Cardiac septum (tissue), 1 donor: ENCODE measurements around the gene KCTD4. TPM values are rescaled to one million over a fixed set of nuclear protein-coding genes. Genes with fewer than 3 reads are reported as not detected.
"Not testable (repeated sequence)": the region's sequence is repeated elsewhere in the genome, so short reads cannot be mapped to it uniquely, and the experiment has no call there.

ENCODE experiments used
- DNase-seq: peaks from one replicate; pipeline ENCODE4 v3.0.0-alpha.2; 2020; ENCODE audit warnings: low spot score
- intact Hi-C: fragments of 100-400 bp; cut with DNase I; formaldehyde crosslinking; loops from one replicate; pipeline ENCODE4 v1.14.0; 2022
- long read RNA-seq: library from polyadenylated mRNA; unstranded; transcript quantifications from one replicate; pipeline ENCODE4 v2.0.0, GENCODE V29; 2021
- total RNA-seq: library from RNA; stranded (reverse); fragmentation: NEBNext Ultra II Directional; extraction: Animal tissue kit (Norgen Biotek cat#: 25700); gene quantifications from one replicate; pipeline ENCODE4 v1.2.1, GENCODE V29; 2021
- donor health status: DM: no; HTN: no; CAD: no.

The KCTD4 gene
- not detected for total RNA-seq
- long read RNA-seq, result 0 reads

DNA sequence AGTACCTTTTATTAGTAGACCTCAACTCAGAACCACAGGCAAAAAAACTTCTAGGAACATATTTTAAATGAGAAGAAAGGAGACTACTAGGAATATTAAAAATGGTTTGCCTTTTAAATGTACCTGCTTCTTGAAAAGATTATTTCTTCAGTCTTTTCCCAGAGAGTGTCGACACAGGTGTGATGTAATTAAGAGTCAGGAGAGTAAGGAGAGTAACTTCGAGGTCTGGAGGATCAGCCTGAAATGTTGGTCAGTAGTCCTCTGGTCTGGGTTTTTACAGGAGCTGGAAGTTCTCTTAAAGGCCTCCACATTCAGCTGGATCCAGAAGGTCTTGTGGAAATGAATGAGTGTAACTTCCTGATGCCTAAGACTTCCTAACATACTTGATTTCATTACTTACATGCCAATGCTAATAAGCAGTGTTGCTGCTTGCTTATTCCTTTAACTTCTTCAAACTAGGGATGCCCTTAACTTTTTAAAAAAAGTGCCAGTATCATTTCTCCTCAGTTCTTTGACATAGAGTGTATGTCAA, at the start of gene KCTD4:
KCTD4 (minus strand) TSS at position 345 of the 532 bp plus-strand sequence. CDS start 6,478 bp downstream, outside the sequence.
- intact Hi-C loops, result loop anchor here (10.0 kb wide), 1 partner anchor 66 kb away; no protein-coding TSS in a partner anchor

DNA sequence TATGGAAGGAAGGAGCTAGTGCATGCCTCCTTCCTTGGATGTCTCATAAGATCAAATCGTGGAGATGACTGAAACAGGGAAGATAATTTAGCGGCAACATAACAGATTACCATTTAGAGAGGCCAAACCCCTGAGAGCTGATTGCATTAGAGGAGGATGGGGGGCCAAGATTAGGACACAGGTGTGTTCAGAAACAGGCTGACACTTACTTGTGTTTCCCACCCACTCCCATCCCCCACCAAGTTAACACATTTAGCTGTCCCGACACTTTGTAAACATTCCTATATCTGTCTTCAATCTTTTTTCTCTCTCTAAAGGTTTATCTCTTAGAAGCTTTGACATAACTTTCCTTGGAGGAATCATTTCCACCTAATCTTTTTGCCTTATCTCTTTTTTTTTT, 48.8 kb upstream of the KCTD4 start:
- DNase-seq, result no peak
- intact Hi-C loops, result no loop called here

More for the DNA sequence above, at the start of gene KCTD4:
- DNase-seq, result no peak

DNA sequence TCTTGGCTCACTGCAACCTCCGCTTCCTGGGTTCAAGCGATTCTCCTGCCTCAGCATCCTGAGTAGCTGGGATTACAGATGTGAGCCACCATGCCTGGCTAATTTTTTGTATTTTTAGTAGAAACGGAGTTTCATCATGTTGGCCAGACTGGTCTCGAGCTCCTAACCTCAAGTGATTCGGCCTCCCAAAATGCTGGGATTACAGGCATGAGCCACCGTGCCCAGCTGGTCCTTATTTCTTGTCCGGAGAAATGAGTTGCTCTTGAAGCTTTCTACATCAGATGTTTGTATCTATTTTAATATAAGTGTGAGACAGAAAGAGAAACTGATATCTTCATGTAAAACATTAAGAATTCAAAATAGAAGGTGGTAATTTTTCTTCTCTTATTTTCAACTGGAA, 43.9 kb upstream of the KCTD4 start:
- DNase-seq, intact Hi-C loops: not testable (repeated sequence)

DNA sequence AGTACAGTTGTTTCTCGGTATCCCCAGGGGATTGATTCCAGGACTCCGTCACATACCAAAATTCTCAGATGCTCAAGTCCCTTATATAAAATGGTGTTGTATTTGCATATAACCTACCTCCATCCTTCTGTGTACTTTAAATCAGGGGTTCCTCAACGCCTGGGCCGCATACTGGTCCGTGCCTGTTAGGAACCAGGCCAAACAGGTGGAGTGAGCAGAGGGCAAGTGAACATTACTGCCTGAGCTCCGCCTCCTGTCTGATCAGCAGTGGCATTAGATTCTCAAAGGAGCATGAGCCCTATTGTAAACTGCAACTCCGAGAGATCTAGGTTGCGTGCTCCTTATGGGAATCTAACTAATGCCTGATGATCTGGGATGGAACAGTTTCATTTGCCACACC, 42.2 kb upstream of the KCTD4 start:
- no peak for DNase-seq
- intact Hi-C loops, result no loop called here

DNA sequence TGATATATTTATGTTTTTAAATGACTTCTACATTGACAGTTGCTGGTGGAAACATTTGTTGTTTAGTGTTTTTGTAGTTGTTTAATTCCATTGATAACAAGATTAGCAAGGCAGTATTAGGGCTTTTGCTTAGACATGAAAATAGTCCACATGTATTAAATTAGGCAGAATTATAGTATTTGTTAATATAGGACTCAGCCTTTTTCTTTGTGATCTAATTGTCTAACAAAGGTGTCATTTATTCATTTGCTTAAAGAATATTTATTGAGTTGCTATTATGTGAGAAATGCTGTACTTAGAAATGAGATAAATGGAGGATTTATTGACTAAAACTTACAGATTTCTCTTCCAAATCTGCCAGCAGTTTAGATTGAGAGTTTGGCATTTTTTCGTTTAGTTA, 41.7 kb upstream of the KCTD4 start:
- intact Hi-C loops, result no loop called here
- no peak for DNase-seq

DNA sequence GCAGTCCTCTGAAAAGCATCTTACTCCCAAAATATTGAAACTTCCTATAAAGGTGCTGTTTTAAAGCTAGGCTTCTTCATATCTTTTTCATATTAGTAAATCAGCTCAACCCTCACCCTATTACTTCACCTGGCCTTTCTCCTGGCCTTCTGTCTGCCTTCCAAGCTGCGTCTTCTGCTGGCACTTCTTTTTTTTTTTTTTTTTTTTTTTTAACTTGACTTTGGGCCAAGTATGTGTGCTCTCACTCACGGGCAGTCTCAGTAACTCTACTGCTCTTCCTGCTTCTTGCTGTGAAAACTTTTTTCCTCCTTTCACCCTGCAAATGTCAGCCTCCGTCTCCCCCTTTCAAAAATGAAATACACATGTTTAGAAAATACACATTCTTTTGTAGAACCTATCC, 41.2 kb upstream of the KCTD4 start:
- intact Hi-C loops, result no loop called here
- no peak for DNase-seq

DNA sequence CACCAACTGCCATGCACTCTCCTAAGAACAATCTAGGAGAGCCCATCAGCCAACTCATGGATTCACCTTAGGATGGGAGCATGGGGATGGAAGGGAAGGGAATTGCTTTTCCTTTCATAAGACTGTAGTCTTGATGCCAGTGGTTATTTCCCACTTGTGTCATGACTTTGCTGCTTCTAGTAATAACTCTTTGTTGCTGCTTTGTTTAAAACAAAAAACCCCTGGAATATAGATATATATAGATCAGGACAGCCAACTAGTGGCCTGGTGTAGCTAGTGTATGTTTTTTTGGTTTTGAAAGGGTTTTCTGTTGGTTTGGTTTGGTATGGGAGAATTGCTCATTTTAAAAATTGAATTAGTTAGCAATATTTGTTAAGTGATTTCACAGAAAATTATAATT, 39.3 kb upstream of the KCTD4 start:
- no peak for DNase-seq
- intact Hi-C loops, result no loop called here

DNA sequence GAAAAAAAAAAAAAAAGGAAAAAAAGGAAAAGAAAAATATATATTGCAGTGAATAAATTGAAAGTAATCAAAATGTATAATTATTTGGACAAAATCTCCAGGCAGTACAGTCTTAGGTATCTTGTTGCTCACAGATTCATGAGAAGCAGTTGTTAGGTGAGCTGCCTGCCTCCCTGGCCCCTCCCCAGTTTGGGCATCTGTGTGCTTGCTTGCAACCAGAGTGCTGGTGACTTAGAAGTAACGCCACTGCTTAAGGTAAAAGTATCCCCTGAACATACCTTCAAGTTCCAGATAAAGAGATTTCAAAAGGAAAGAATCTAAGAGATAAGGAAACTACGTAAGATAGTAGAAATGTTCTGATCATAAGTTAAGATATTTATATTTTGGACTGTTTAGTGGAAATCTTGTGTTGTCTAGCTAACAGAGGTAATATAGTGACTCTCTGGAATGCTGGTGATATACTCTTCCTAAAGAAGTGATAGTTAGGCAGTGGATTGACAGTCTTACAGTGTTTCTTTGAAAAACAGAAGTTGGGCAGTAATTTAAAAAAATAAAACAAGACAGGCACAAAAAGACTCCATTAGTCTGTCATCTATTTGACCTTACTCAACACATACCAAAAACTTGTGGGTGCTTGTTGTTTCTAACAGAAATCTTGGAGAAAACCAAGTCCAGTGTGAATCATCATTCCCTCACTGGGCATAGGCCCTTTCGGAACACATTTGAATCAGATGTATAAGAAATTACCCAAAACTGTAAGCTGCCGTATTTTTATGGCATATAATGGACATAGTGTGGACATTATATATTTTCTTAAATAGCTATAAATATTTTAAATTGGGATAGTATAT, 38.3 kb upstream of the KCTD4 start:
- no peak for DNase-seq
- intact Hi-C loops, result no loop called here

DNA sequence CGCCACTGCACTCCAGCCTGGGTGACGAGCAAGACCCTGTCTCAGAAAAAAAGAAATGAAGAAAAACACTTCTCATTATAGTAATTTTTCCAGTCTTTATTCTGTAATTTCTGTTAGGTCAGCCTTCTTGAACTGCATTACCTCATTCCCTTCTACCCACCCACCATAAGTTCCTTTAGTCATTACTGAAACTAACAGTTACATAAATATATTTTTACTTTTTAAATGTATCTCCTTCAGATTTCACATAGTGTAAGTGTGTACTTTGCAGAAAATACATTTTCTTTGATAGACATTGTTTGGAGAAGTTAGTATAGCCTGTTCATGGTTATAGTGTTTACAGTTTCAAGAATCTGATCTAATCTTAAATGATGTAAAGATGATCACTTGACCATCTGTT, 31.7 kb upstream of the KCTD4 start:
- DNase-seq, result no peak
- intact Hi-C loops, result no loop called here

DNA sequence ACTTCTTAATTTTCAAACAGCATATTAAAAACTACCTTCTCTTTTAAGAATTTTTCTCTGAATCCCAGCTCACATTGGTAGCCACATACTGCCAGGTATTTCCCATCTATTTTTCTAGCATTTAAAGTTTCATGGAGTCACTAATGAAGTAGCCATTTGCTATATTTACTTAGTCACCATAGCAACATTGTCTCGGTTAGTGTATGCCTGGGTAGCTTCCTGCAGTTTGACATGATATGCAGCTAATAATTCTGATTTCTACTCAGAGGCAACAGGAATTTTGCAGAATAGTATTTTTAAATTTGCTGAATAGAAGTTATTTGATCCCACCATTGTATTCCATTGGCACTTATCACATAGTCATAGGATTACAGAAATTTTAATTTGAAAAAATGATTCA, 30.9 kb upstream of the KCTD4 start:
- DNase-seq, result no peak
- intact Hi-C loops, result no loop called here

DNA sequence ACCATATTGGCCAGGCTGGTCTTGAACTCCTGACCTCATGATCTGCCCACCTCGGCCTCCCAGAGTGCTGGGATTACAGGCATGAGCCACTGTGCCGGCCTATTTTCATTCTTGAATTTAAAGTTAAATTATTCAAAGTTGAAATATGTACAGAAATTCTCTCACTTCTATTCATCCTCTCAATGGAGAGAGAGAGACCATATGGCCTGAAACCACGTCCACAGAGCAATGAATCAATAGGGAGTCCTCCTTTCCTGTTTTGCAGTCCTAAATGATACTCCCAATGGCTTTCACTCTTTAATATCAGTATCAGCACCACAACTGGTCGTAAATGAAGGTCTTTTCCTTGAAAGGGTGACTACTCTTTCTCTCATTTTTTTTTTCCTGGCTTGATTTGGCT, 30.5 kb upstream of the KCTD4 start:
- DNase-seq, result no peak
- intact Hi-C loops, result no loop called here

DNA sequence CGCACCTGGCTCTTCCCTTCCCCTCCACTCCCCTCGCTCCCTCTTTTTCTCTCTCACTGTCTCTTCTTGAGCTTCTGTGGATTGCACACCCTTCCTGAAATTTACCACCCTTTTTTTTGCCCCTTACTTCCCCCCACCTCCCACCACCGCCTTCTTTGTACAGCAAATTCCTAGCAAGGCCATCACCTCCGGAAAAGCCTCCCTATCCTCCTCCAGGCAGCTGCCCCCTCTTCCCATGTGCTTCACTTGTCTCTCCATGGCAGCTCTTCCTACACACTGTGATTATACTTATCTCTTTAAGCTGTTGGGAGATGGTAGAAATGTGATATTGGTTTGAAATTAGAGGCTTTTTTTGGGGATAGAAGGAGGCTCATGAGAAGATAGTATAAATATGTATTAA, 28.3 kb upstream of the KCTD4 start:
- DNase-seq, result no peak
- intact Hi-C loops, result no loop called here

DNA sequence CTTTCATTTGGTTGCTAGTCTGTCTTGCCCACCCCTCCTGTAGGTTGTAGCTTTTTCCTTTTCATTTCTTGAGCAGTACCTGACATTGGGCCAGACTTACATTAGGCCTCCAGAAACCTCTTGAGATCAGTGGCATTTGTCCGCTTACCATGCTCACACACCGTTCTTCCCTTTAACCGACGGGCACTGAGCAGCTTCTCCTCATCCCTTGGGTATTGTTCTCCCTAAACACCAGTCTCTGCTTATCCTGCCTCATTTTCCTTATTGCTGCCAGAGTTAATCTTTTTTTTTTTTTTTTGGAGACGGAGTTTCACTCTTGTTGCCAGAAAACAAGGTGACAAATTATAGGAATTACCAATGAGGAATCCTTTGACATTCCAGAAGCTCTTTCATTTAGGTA, 27.2 kb upstream of the KCTD4 start:
- DNase-seq, result no peak
- intact Hi-C loops, result no loop called here

DNA sequence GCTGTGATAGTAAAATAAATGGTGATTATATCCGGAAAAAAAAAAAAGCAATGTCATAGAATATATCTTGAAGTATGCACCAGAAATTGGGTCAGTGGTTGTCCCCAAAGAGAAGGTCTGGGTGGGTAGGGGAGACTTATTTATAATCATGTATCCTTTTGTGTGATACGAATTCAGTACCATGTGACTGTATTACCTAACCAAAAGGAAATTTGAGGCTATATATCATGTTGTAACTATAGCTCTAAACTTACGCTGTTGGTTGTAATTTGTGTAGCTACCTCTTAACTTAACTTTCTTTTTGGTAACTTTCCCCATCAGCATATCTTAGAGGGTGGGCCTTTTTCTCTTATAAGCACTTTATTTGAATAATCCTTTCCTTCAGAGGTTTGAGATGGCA, 25.2 kb upstream of the KCTD4 start:
- intact Hi-C loops, result no loop called here
- no peak for DNase-seq

DNA sequence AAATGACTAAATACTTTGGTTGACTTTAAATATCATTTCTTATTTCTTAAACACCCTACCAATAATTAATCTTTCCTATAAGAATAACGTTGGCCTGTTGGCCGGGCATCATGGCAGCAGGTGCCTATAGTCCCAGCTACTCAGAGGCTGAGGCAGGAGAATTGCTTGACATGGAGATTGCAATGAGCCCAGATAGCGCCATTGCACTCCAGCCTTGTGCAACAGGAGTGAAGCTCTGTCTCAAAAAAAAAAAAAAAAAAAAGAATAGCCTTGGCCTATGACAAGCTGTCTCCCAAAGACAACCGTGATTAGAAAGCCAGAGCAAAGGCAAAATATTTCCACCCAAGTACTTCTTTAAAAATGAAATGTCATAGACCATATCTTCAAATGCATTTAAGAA, 24.5 kb upstream of the KCTD4 start:
- intact Hi-C loops, result no loop called here
- DNase-seq, result no peak

DNA sequence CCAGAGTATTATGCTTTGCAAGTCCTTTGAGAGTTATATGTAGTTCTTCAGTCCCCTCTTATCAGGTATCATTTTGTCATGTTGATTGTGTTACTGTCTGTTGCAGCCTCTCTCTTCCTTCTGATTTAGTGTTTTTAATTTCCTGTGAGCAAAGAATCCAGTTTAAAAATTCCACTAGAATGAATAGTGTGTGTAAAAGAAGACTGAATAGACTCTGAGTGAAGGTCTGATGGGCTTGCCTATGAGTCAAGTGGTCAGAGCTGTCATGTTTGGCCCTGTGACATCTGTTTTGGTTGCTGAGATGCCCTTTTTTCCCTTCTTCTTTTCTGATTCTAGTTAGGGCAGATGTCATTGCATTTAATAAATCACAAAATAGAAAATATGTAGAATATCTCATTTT, 23.3 kb upstream of the KCTD4 start:
- no peak for DNase-seq

DNA sequence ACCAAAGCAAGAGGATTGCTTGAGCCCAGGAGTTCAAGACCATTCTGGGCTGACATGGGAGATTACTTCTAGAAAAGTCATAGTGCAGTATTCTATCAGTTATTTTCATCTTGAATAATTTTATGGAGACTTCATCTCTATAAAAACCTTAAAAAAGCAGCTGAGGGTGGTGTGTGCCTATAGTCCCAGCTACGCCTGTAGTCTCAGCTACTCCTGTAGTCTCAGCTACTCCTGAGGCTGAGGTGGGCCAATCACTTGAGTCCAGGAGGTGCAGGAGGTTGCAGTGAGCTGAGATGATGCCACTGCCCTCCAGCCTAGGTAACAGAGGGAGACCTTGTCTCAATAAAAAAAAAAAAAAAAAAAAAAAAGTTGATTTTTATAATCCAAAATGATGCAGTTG, 22.1 kb upstream of the KCTD4 start:
- no peak for DNase-seq
- intact Hi-C loops, result no loop called here

More for the DNA sequence above, 23.3 kb upstream of the KCTD4 start:
- intact Hi-C loops, result no loop called here

DNA sequence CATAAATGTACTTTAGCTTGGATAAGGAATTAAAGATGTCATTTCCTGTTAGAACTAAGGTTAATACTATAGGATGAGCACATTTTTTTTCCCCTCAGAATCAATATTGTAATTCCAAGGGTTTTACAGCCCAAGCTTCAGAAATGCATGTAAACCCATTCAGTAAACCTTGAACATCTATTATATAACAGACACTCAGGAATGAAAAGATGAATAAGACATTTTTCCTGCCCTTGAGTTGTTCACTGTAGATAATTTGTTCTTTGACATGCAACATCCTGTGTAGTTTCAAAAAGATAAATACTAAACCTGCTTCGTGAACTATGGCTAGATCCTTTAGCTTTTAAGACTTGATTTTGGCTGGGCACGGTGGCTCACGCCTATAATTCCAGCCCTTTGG, 21.7 kb upstream of the KCTD4 start:
- intact Hi-C loops, result no loop called here
- DNase-seq, result no peak

DNA sequence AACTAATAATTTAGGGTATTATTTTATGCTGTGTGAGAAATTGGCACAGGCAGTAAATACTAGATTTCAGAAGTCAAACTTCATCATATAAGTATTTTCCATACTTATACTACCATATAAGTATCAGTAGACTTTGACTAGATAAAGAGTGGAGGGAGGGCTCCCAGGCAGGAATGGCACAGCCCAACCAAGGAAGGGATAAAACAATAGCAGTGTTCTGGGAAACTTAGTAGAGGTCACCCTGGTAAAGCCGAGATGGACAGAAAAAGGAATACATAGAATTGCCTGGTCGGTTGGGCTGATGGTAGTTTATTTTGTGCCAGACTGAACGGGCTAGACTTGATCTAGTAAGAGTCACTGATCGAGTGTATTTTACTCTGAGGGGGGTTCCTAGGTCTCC, 19.6 kb upstream of the KCTD4 start:
- no peak for DNase-seq
- intact Hi-C loops, result no loop called here

DNA sequence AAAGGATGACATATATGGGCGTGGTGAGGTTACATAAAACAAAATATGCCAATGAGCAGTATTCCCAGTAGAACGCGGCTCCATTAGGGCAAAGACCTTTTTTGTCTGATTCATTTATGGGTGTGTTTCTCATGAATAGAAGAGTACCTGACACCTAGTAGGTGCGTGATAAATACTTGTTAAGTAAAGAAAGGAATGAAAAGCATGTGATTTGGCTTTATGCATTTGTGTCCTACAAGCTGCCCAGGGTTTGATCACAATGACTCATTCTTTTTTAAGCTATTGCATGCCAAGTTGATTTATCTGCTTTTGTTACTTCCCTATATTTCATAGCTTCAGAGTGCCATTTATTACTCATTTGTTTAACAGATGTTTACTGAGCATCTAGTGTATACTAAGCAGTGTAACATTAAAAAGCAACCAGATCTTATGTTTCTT, 19.1 kb upstream of the KCTD4 start:
- DNase-seq, result no peak
- intact Hi-C loops, result no loop called here

DNA sequence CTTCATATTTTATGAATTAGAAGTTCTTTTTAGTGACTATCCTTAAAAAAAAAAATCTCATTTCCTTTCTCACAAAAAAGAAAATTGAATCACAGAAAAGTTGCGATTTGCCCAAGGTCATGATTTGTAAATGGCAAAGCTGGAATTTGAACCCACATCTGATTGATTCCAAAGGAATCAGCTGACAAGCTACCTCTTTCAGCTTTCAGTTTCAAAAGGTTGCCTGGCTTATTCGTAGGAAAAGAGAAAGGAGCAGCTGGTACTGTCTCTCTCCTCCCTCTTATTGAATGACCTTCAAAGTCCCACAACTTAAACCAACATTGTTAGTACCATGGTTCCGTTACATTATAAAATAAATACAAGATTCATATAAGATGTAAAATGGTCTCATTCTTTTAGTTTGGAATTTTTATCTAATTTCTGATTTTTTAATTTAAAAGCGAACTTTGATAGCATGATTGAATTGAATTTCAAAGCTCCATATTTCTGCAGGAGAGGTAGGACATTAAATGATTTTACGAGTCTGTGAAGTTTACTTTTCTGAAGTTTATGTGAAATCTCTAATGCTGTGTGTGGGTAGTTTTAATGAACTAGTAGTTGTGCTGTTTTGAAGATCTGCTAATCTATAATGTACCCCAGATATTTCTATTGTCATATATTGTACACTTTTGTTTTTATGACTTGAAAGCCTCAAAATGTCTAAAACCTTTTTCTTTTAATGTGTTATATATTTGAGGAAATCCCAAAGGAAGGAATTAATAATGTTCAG, 18.5 kb upstream of the KCTD4 start:
- intact Hi-C loops, result no loop called here
- no peak for DNase-seq
